Tibial nerve (tissue), 4 donors: Measurements from ENCODE around the gene RNPEPL1.

Source experiments
- CTCF ChIP-seq, 5 experiments: fragments of 200-600 bp in 3 of 5; fragments of 450-650 bp in 2 of 5; sonication (generic) in 3 of 5; IDR thresholded peaks; one replicate each; pipeline ENCODE4 v1.5.1; 2016 to 2019; ENCODE audit warnings: antibody characterized with exemption in 5 of 5, mild to moderate bottlenecking in 3 of 5, moderate library complexity in 2 of 5
- EP300 ChIP-seq, 2 donors: sonication (generic); formaldehyde crosslinking; IDR thresholded peaks; one replicate each; pipeline ENCODE4 v1.6.1; 2017; ENCODE audit warnings: antibody characterized with exemption in 2 of 2, mild to moderate bottlenecking in 1 of 2
- POLR2A ChIP-seq, 2 donors: fragments of 450-650 bp; IDR thresholded peaks; one replicate each; pipeline ENCODE4 v1.6.1; 2017; ENCODE audit warnings: antibody characterized with exemption in 2 of 2, mild to moderate bottlenecking in 2 of 2, moderate library complexity in 2 of 2

- TF ChIP-seq EP300 (IDR thresholded peaks at IDR 0.05) (no peak), CTCF (IDR thresholded peaks at IDR 0.05) (no peak), POLR2A (IDR thresholded peaks at IDR 0.05) (no peak)
Measured at GRCh38 chr2:240599141-240599583, 30.9 kb downstream of the RNPEPL1 start.
